Right renal pelvis (tissue), 4 donors: ENCODE results near the gene FIGNL1. TPM values are rescaled to one million over a fixed set of nuclear protein-coding genes. Genes with fewer than 3 reads are reported as not detected.
"Not testable (repeated sequence)": the region's sequence is repeated elsewhere in the genome, so short reads cannot be mapped to it uniquely, and the experiment has no call there.

Source experiments
- DNase-seq, 4 donors: peaks; one replicate each; pipeline ENCODE4 v3.0.0-alpha.2; 2013; ENCODE audit warnings: low read depth in 4 of 4, low spot score in 3 of 4, missing footprints in 1 of 4
- polyA plus RNA-seq, 4 donors: library from polyadenylated mRNA; unstranded; fragments of 120-200 nt; gene quantifications; one replicate each; pipeline ENCODE4 v1.2.1, GENCODE V29; 2013; ENCODE audit not compliant: insufficient read length in 4 of 4

Gene FIGNL1
- polyA plus RNA-seq, 4 donors, result 25.0 to 31.0 (median 29.4) TPM

- DNase-seq, result no peak
These were observed 21.8 kb upstream of the FIGNL1 start for GRCh38 chr7:50471970-50472369.

GRCh38 chr7:50470250-50471163 lies 20.4 kb upstream of the FIGNL1 start:
- no peak for DNase-seq

- DNase-seq, result no peak
These were observed 19.0 kb upstream of the FIGNL1 start for GRCh38 chr7:50469181-50469580.

- DNase-seq, result peak in 2 of 4 donors; percentile 57 to 65
These were observed 17.9 kb upstream of the FIGNL1 start for GRCh38 chr7:50467817-50468610.

GRCh38 chr7:50466815-50467585 lies 16.9 kb upstream of the FIGNL1 start:
- DNase-seq, result no peak

- DNase-seq, result no peak
These were observed 12.9 kb upstream of the FIGNL1 start for GRCh38 chr7:50463035-50463434.

GRCh38 chr7:50462361-50462760 lies 12.2 kb upstream of the FIGNL1 start:
- DNase-seq, result no peak

- no peak for DNase-seq
These were observed 11.5 kb upstream of the FIGNL1 start for GRCh38 chr7:50461695-50462094.

- not testable (repeated sequence) for DNase-seq
These were observed 9.0 kb upstream of the FIGNL1 start for GRCh38 chr7:50459183-50459582.

GRCh38 chr7:50458651-50459050 lies 8.5 kb upstream of the FIGNL1 start:
- not testable (repeated sequence) for DNase-seq

GRCh38 chr7:50456371-50457123 lies 6.4 kb upstream of the FIGNL1 start:
- no peak for DNase-seq

- DNase-seq, result no peak
These were observed 5.5 kb upstream of the FIGNL1 start for GRCh38 chr7:50455658-50456057.

- DNase-seq, result no peak
These were observed 4.8 kb upstream of the FIGNL1 start for GRCh38 chr7:50454968-50455367.

GRCh38 chr7:50450590-50451032 lies 461 bp upstream of the FIGNL1 start:
- peak in 1 of 4 donors; percentile 20 for DNase-seq

GRCh38 chr7:50449501-50449880 lies 659 bp downstream of the FIGNL1 start:
- no peak for DNase-seq

- no peak for DNase-seq
These were observed 1.3 kb downstream of the FIGNL1 start for GRCh38 chr7:50448823-50449222.

GRCh38 chr7:50446542-50446960 lies 3.6 kb downstream of the FIGNL1 start:
- DNase-seq, result no peak

- DNase-seq, result no peak
These were observed 13.9 kb downstream of the FIGNL1 start for GRCh38 chr7:50436133-50436806.

- DNase-seq, result no peak
These were observed 18.3 kb downstream of the FIGNL1 start for GRCh38 chr7:50431722-50432305.
